ENCODE measurements around the gene FARSA.
A peak's percentile ranks its signal among the peaks of the same experiment; 100 is the strongest.
"Not testable (repeated sequence)": the region's sequence is repeated elsewhere in the genome, so short reads cannot be mapped to it uniquely, and the experiment has no call there.

Gene FARSA

GRCh38 chr19:12933287-12934072, at the start of gene FARSA:
TSS of gene FARSA (minus strand) at chr19:12933711. CDS start at chr19:12933696, 15 bp downstream.
- peak; percentile 96 for DNase-seq

GRCh38 chr19:12983091-12983490, 49.6 kb upstream of the FARSA start:
- DNase-seq, result no peak

GRCh38 chr19:12982648-12983047, 49.1 kb upstream of the FARSA start:
- DNase-seq, result no peak

- DNase-seq, result no peak
Measured at GRCh38 chr19:12979974-12980373, 46.5 kb upstream of the FARSA start.

GRCh38 chr19:12976109-12976508, 42.6 kb upstream of the FARSA start:
- not testable (repeated sequence) for DNase-seq

GRCh38 chr19:12975221-12975741, 41.8 kb upstream of the FARSA start:
- no peak for DNase-seq

GRCh38 chr19:12974301-12975220, 41.0 kb upstream of the FARSA start:
- DNase-seq, result no peak

GRCh38 chr19:12973236-12973635, 39.7 kb upstream of the FARSA start:
- no peak for DNase-seq

- no peak for DNase-seq
Measured at GRCh38 chr19:12970070-12970820, 36.7 kb upstream of the FARSA start.

- no peak for DNase-seq
Measured at GRCh38 chr19:12969292-12969988, 35.9 kb upstream of the FARSA start, which contains the start of gene DAND5. TSS of gene DAND5 (plus strand) at chr19:12969576. CDS start at chr19:12969661, 85 bp downstream.

- DNase-seq, result no peak
Measured at GRCh38 chr19:12967907-12968306, 34.4 kb upstream of the FARSA start.

- DNase-seq, result no peak
Measured at GRCh38 chr19:12965812-12966135, 32.3 kb upstream of the FARSA start.

GRCh38 chr19:12965017-12965811, 31.7 kb upstream of the FARSA start:
- peak; percentile 86 for DNase-seq

- DNase-seq, result no peak
Measured at GRCh38 chr19:12959481-12959880, 26.0 kb upstream of the FARSA start.

- not testable (repeated sequence) for DNase-seq
Measured at GRCh38 chr19:12957389-12957952, 24.0 kb upstream of the FARSA start.

- DNase-seq, result peak; percentile 87
Measured at GRCh38 chr19:12956446-12957388, 23.2 kb upstream of the FARSA start, which contains the start of gene GADD45GIP1. TSS of gene GADD45GIP1 (minus strand) at chr19:12957223. CDS start at chr19:12957212, 11 bp downstream.

- no peak for DNase-seq
Measured at GRCh38 chr19:12955996-12956395, 22.5 kb upstream of the FARSA start.

GRCh38 chr19:12955575-12955974, 22.1 kb upstream of the FARSA start:
- not testable (repeated sequence) for DNase-seq

GRCh38 chr19:12954612-12954962, 21.1 kb upstream of the FARSA start:
- no peak for DNase-seq
